ENCODE data around the gene ERCC5. TPM values are rescaled to one million over a fixed set of nuclear protein-coding genes. Genes with fewer than 3 reads are reported as not detected.

ERCC5 gene
- total and polyA plus RNA-seq, 10 donors: 55.1 to 123 (median 74.8) TPM

DNA sequence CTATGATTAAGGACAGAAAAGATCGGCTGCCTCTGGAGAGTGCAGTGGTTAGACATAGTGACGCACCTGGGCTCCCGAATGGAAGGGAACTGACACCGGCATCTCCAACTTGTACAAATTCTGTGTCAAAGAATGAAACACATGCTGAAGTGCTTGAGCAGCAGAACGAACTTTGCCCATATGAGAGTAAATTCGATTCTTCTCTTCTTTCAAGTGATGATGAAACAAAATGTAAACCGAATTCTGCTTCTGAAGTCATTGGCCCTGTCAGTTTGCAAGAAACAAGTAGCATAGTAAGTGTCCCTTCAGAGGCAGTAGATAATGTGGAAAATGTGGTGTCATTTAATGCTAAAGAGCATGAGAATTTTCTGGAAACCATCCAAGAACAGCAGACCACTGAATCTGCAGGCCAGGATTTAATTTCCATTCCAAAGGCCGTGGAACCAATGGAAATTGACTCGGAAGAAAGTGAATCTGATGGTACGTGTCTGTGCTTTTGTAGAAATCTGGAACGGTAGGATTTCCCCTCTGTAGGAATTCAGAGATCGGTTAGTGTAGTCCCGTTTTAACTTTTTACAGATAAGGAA is 16.9 kb downstream of the ERCC5 start:
- no peaks in the 10 kb centered on the region for H3K9me3 ChIP-seq
- peaks cover 16 to 100% (median 95%) of the 10 kb centered on the region in 6 donors for H3K36me3 ChIP-seq
- WGBS, 5 donors: 93 to 98% (median 96%) methylated on average over 13 of the region's 13 CpGs
- intact Hi-C loops (cut with DNase I; ENCODE audit: low total_unique reads): no loop called here
- H3K27me3 ChIP-seq (replicated peaks in 1 of 7): no peaks in the 10 kb centered on the region
- peaks cover 0 to 30% (median 7%) of the 10 kb centered on the region in 6 donors for H3K4me1 ChIP-seq
- TF ChIP-seq CTCF (IDR thresholded peaks at IDR 0.05 in 8 of 11, conservative IDR thresholded peaks at IDR 0.05 in 3 of 11) (no peak), POLR2AphosphoS5 (IDR thresholded peaks at IDR 0.05) (no peak)
- DNase-seq: no peak
- no peak overlapping the region for H3K27ac ChIP-seq
- H3K4me3 ChIP-seq: no peak overlapping the region

GRCh38 chr13:102863590-102863989 is 17.8 kb downstream of the ERCC5 start:
- Histone ChIP-seq H3K27me3 (replicated peaks in 1 of 7) (no peaks in the 10 kb centered on the region), H3K9me3 (no peaks in the 10 kb centered on the region), H3K4me1 (peaks cover 0 to 30% (median 7%) of the 10 kb centered on the region in 6 donors), H3K36me3 (peaks cover 12 to 100% (median 95%) of the 10 kb centered on the region in 6 donors), H3K4me3 (no peak overlapping the region), H3K27ac (no peak overlapping the region)
- DNase-seq: no peak
- no peak for TF ChIP-seq POLR2A (IDR thresholded peaks at IDR 0.05)
- no peak for TF ChIP-seq POLR2AphosphoS5 (IDR thresholded peaks at IDR 0.05)
- TF ChIP-seq CTCF (IDR thresholded peaks at IDR 0.05 in 8 of 11, conservative IDR thresholded peaks at IDR 0.05 in 3 of 11): no peak
- intact Hi-C loops (cut with DNase I; ENCODE audit: low total_unique reads): no loop called here
- 57 to 83% (median 67%) methylated on average over 4 of the region's 4 CpGs for WGBS, 5 donors

DNA sequence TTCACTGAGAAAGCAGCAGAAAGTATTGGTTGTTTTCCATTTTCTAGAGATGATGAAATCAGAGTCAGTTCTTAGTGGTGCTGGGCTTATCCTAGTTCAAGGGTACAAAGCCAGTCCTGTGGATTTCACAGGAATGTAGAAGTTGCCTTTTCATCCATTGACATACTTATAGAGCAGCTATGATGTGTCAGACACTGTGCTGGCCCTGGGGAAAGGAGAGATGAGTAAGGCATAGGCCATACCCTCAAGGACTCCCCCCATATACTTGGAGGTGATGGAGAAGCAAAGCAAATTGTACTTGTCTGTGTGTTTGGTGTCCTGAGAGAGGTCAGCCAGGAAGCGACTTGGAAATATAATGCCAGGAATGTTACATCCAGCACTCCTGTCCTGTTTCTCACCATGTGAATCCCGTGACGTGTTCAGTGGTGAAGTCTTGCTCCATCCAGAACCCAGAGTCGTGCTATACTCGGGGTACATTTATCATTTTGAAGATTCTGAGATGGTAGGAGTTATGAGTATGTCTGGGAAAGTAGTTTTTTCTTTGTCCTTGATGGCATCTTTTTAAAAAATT is 22.6 kb downstream of the ERCC5 start:
- no peak for DNase-seq
- no peak overlapping the region for H3K27ac ChIP-seq
- H3K36me3 ChIP-seq: peaks cover 5 to 100% (median 82%) of the 10 kb centered on the region in 6 donors
- WGBS, 5 donors: 92 to 96% (median 94%) methylated on average over 5 of the region's 5 CpGs
- H3K9me3 ChIP-seq: no peaks in the 10 kb centered on the region
- peaks cover 0 to 36% (median 20%) of the 10 kb centered on the region in 6 donors for H3K4me1 ChIP-seq
- no peak for TF ChIP-seq POLR2A (IDR thresholded peaks at IDR 0.05)
- no peak for TF ChIP-seq POLR2AphosphoS5 (IDR thresholded peaks at IDR 0.05)
- TF ChIP-seq CTCF (IDR thresholded peaks at IDR 0.05 in 8 of 11, conservative IDR thresholded peaks at IDR 0.05 in 3 of 11): no peak
- intact Hi-C loops (cut with DNase I; ENCODE audit: low total_unique reads): no loop called here
- H3K27me3 ChIP-seq (replicated peaks in 1 of 7): no peaks in the 10 kb centered on the region
- H3K4me3 ChIP-seq: no peak overlapping the region

DNA sequence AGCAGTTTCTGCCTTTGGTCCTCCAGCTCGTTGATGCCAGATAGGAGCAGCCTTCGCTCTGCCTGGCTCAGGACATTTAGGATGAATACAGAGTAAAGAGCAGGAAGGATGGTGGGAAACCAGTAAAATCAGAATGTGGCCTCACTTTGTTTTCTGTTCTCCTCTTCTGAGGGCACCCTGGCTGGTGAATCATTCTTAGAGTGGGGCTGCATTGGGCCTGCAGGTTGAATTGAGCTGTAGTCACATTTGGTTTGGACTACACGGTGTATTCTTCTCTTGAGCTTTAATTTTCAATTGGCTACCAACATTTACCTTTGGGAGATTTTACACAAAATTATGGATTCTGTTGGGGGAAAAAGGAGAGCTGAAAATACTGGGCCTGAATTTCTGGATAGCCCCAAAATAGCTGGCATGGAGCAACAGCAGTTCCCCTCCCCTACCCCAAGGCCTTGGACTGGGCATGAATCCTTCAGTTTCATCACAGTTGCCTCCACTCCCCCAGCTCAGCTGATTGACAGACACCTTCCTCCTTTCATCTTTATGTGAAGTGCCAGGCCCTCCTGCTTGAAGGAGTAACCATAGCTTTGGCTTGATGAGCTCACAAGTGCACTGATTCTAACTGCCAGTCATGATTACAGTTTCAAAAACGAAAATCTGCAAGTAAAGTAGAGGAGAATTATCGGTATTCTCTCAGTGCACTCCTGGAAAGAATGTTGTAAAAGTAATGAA is 24.3 kb downstream of the ERCC5 start:
- H3K4me1 ChIP-seq: peaks cover 0 to 21% (median 15%) of the 10 kb centered on the region in 6 donors
- DNase-seq: no peak
- no peak overlapping the region for H3K4me3 ChIP-seq
- H3K9me3 ChIP-seq: no peaks in the 10 kb centered on the region
- peak overlapping the region in 1 of 8 donors; percentile 2 for H3K27ac ChIP-seq
- H3K36me3 ChIP-seq: peaks cover 5 to 100% (median 82%) of the 10 kb centered on the region in 6 donors
- no peaks in the 10 kb centered on the region for H3K27me3 ChIP-seq (replicated peaks in 1 of 7)
- intact Hi-C loops (cut with DNase I; ENCODE audit: low total_unique reads): no loop called here
- TF ChIP-seq POLR2AphosphoS5 (IDR thresholded peaks at IDR 0.05): no peak
- TF ChIP-seq POLR2A (IDR thresholded peaks at IDR 0.05): no peak
- no peak for TF ChIP-seq CTCF (IDR thresholded peaks at IDR 0.05 in 8 of 11, conservative IDR thresholded peaks at IDR 0.05 in 3 of 11)
- WGBS, 5 donors: 64 to 80% (median 65%) methylated on average over 5 of the region's 5 CpGs

All from spleen (tissue), 11 donors.